Stomach smooth muscle (tissue), 2 donors: ENCODE data around the gene KCNH5.

Experiments used
- H3K27ac ChIP-seq: one replicate; pipeline ENCODE4 v1.7.0; 2013; ENCODE audit warnings: mild to moderate bottlenecking, low read length, inconsistent platforms
- H3K27me3 ChIP-seq, 2 donors: one replicate each; pipeline ENCODE4 v1.7.0; 2013; ENCODE audit warnings: low read length in 2 of 2; ENCODE audit not compliant: insufficient read depth in 2 of 2, control insufficient read depth in 1 of 2
- H3K36me3 ChIP-seq, 2 donors: one replicate each; pipeline ENCODE4 v1.7.0; 2013; ENCODE audit warnings: low read length in 2 of 2; ENCODE audit not compliant: control insufficient read depth in 2 of 2, insufficient read depth in 2 of 2
- H3K4me1 ChIP-seq: one replicate; pipeline ENCODE4 v1.7.0; 2013; ENCODE audit warnings: low read length; ENCODE audit not compliant: control insufficient read depth, insufficient read depth
- H3K4me3 ChIP-seq, 2 donors: one replicate each; pipeline ENCODE4 v1.7.0; 2013; ENCODE audit warnings: low read length in 2 of 2
- H3K9ac ChIP-seq, 2 donors: one replicate each; pipeline ENCODE4 v1.7.0; 2013; ENCODE audit warnings: low read length in 2 of 2, mild to moderate bottlenecking in 1 of 2
- H3K9me3 ChIP-seq, 2 donors: one replicate each; pipeline ENCODE4 v1.7.0; 2013; ENCODE audit warnings: low read length in 2 of 2; ENCODE audit not compliant: control insufficient read depth in 2 of 2
- donor health status: healthy.
- donor health status: Pancreatic carcinoma.

KCNH5 gene

DNA sequence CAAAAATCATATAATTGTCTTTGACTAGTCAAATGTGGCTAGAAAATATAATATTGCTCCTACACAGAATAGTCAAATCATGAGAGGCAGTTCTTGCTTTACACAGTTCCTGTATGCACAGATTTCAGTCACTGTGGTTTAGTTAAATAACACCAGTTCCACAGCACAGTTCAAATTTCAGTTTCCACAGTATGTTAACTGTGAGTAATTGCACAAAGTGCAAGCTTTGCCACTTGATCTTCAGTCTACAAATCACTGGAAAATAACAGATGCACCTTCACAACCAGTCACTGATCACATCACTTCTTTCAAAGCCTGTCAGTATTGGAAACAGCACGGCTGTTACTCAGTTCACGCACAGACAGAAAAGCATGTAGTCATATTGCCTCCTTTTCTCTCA lies 38.7 kb downstream of the KCNH5 start:
- H3K9me3 ChIP-seq, result peaks cover 0 to 2% of the 10 kb centered on the region in 2 donors
- no peaks in the 10 kb centered on the region for H3K4me1 ChIP-seq
- no peak overlapping the region for H3K27ac ChIP-seq
- no peak overlapping the region for H3K9ac ChIP-seq
- H3K27me3 ChIP-seq, result no peaks in the 10 kb centered on the region
- no peak overlapping the region for H3K4me3 ChIP-seq
- no peaks in the 10 kb centered on the region for H3K36me3 ChIP-seq

DNA sequence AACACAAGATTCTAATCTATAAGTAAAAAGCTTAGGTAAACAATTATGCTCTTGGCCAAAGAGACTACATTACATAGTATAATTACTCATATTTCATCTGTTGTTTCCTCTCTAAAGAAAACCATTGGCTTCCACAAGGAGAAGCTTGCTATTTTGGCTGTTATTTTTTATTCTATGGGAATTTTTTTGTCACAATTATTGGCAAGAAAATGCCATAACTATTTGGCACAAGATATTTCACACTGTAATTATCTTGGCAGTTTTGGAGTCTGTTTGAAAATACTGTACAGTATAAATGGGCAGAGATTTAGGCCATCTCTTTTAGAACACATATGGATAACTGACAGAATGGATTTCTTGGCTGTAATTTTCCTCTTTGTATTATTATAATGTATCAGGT lies 51.2 kb downstream of the KCNH5 start:
- H3K9me3 ChIP-seq, result no peaks in the 10 kb centered on the region
- no peak overlapping the region for H3K27ac ChIP-seq
- no peak overlapping the region for H3K4me3 ChIP-seq
- H3K9ac ChIP-seq, result no peak overlapping the region
- no peaks in the 10 kb centered on the region for H3K27me3 ChIP-seq
- no peaks in the 10 kb centered on the region for H3K36me3 ChIP-seq
- H3K4me1 ChIP-seq, result no peaks in the 10 kb centered on the region

DNA sequence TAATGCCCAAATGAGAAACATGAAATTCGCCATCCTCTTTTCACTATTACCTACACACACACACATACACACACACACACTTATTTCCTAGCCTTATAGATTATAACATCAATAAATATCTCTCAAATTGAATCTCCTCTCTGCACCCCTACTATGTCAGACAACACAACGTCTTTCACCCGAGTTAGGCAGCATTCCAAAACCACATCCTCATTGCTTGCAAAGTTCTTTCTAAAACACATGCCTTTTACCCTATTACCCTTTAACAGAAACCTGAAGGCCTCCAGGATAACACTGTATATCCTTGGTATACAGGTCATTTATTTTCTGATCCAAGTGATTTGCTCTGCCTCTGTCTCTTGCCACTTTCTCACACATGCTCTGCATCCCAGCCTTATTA lies 56.3 kb downstream of the KCNH5 start:
- no peaks in the 10 kb centered on the region for H3K4me1 ChIP-seq
- H3K36me3 ChIP-seq, result no peaks in the 10 kb centered on the region
- H3K27ac ChIP-seq, result no peak overlapping the region
- no peaks in the 10 kb centered on the region for H3K27me3 ChIP-seq
- no peaks in the 10 kb centered on the region for H3K9me3 ChIP-seq
- H3K9ac ChIP-seq, result no peak overlapping the region
- H3K4me3 ChIP-seq, result no peak overlapping the region

DNA sequence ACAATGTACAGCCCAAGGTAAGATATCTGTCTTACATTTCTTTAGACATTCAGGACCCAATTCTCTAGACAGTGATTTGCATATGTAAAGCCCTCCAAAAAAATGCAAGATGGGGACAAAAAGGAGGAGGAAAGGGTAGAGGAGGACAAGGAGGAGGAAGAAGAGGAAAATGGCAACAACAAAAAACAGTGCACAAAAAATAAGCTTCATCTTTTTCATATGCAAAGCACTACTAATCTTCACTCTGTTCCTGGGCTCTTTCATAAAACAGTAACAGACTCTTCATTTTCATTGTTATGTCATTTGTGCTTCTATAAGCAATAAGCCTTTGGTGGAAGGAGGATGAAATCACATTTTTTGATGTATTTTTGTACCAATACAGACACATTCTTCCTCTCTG lies 61.4 kb downstream of the KCNH5 start:
- Histone ChIP-seq H3K27me3 (no peaks in the 10 kb centered on the region), H3K4me3 (no peak overlapping the region), H3K9ac (no peak overlapping the region), H3K4me1 (no peaks in the 10 kb centered on the region), H3K9me3 (no peaks in the 10 kb centered on the region), H3K36me3 (no peaks in the 10 kb centered on the region), H3K27ac (no peak overlapping the region)

DNA sequence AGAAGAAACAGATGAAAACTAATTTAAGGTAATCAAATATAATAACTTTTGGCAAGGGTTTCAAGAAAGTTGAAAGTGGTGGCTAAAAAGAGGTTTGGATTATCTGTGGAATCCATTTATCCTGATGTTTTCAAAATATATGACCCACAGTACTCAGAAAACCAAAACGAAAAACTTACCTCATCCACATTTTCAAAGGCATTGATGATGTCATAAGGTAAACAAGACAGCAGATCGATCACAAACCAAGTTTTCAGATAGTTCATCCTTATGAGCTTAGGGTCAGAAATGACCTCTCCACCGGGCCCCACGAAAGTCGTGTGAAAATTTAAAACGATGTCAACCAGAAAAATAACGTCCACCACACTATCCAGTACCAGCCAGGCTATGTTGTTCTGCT lies 64.6 kb downstream of the KCNH5 start:
- Histone ChIP-seq H3K4me1 (no peaks in the 10 kb centered on the region), H3K27me3 (no peaks in the 10 kb centered on the region), H3K27ac (no peak overlapping the region), H3K9ac (no peak overlapping the region), H3K4me3 (no peak overlapping the region), H3K36me3 (no peaks in the 10 kb centered on the region), H3K9me3 (no peaks in the 10 kb centered on the region)

DNA sequence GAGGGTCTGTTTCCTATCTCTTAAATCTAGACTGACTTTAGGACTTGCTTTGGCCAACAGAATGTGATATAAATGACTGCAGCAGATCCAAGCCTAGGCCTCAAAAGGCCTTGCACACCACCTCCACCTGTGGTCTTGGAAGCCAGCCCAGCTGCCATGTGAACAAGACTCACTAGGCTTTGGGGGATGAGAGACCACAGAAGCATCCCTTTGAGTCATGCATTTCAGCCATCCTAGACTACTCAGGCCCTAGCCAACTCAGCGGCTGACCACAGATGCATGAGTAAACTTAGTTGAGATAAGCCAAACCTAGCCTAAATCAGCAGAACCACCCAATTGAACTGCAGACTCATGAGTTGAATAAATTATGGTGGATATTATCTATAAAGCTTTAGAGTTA lies 87.7 kb downstream of the KCNH5 start:
- H3K27ac ChIP-seq, result no peak overlapping the region
- no peaks in the 10 kb centered on the region for H3K36me3 ChIP-seq
- no peaks in the 10 kb centered on the region for H3K4me1 ChIP-seq

DNA sequence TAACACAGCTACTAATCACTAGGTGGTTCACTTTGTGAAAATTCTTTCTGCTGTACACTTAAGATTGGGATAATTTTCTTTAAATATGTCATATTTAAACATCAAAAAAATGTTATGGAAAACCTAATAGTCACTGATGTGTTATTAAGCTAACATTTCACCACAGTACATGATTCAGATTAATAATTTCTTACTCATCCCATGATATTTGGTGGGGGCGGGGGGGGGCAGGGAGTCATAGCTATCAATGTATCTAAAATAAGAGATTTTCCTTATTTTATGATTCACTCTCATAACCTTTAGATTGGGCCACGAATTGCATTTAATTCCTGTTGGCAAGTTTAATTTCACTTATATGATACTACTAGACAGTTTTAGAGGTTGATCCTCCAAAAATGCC lies 88.8 kb downstream of the KCNH5 start:
- Histone ChIP-seq H3K9ac (no peak overlapping the region), H3K27ac (no peak overlapping the region), H3K27me3 (no peaks in the 10 kb centered on the region), H3K36me3 (no peaks in the 10 kb centered on the region), H3K4me3 (no peak overlapping the region), H3K4me1 (no peaks in the 10 kb centered on the region), H3K9me3 (no peaks in the 10 kb centered on the region)

More for the DNA sequence above, 87.7 kb downstream of the KCNH5 start:
- Histone ChIP-seq H3K27me3 (no peaks in the 10 kb centered on the region), H3K9ac (no peak overlapping the region), H3K4me3 (no peak overlapping the region), H3K9me3 (no peaks in the 10 kb centered on the region)

DNA sequence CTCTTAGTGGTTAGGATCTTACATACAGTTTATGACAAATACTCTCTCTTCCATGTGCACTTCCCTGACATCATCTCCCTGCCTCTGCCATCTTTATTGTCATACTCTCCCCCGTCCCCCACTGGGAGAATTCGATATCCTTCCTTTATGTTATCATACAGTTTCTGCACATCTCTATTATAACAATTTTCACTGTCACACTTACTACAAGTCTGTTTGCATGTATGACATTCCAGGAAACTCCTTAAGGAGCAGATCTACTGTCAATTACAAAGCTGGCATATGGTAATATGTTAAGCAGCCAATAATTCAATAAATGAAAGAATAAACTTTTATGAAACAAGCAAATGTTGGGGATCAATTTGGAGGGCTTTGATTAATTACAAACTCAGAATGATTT lies 91.1 kb downstream of the KCNH5 start:
- Histone ChIP-seq H3K9ac (no peak overlapping the region), H3K36me3 (no peaks in the 10 kb centered on the region), H3K9me3 (no peaks in the 10 kb centered on the region), H3K4me3 (no peak overlapping the region), H3K4me1 (no peaks in the 10 kb centered on the region), H3K27ac (no peak overlapping the region), H3K27me3 (no peaks in the 10 kb centered on the region)

DNA sequence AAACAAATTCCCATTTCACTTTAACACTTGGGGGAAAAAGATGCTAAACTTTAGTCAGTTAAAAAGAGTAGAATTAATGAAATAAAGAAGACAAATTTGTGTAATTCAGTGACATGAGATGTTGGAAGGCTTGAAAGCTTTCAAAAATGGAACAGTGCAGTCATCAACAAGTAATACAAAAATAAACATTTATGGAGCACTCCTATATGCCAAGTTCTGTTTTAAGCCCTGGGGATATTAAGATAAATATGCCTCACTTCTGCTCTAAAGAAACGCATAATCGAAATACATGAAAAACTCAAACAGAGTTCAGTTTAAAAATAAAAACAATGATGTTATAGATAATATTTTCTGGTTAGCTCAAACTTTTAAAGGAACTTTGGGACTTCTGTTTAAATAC lies 93.0 kb downstream of the KCNH5 start:
- no peaks in the 10 kb centered on the region for H3K27me3 ChIP-seq
- no peaks in the 10 kb centered on the region for H3K36me3 ChIP-seq
- H3K27ac ChIP-seq, result no peak overlapping the region
- no peaks in the 10 kb centered on the region for H3K9me3 ChIP-seq
- H3K9ac ChIP-seq, result no peak overlapping the region
- no peaks in the 10 kb centered on the region for H3K4me1 ChIP-seq
- no peak overlapping the region for H3K4me3 ChIP-seq

DNA sequence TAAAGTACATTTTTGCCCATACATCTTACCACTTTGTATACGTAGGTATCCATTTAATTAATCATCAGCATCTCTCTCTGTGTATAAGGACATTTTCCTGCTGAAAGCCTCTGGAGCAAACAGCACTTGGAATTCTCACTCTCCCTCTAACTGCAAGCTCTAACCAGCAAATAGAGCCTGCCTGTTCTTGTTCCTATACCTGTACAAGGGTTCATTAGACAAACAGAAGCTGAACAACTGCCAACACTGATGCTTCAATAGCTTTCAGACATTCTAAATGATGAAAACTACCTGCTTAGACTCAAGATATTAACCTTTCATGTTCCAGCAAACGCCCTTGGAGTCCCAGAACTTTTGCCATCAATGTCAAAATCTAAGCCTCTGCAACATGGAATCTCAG lies 98.0 kb downstream of the KCNH5 start:
- no peaks in the 10 kb centered on the region for H3K36me3 ChIP-seq
- H3K27ac ChIP-seq, result no peak overlapping the region
- H3K4me1 ChIP-seq, result no peaks in the 10 kb centered on the region
- no peak overlapping the region for H3K4me3 ChIP-seq
- no peaks in the 10 kb centered on the region for H3K27me3 ChIP-seq
- H3K9ac ChIP-seq, result no peak overlapping the region
- peaks cover 0 to 3% of the 10 kb centered on the region in 2 donors for H3K9me3 ChIP-seq

DNA sequence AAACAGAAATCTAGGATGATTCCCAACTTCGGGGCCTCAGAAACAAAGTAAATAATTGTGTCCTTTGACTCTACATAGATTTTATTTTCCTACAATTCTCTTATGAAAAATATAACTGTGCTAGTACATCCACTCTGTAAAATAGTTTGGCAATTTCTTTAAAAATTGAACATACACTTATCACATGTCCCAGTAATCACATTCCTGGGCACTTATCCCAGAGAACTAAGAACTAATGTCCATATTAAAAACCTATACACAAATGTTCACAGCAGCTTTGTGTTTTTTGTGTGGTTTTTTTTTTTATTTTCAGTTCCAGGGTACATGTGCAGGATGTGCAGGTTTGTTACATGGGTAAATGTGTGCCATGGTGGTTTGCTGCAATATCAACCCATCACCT lies 99.0 kb downstream of the KCNH5 start:
- no peaks in the 10 kb centered on the region for H3K4me1 ChIP-seq
- H3K27me3 ChIP-seq, result no peaks in the 10 kb centered on the region
- no peak overlapping the region for H3K9ac ChIP-seq
- H3K27ac ChIP-seq, result no peak overlapping the region
- H3K36me3 ChIP-seq, result no peaks in the 10 kb centered on the region
- no peak overlapping the region for H3K4me3 ChIP-seq
- peaks cover 0 to 3% of the 10 kb centered on the region in 2 donors for H3K9me3 ChIP-seq

DNA sequence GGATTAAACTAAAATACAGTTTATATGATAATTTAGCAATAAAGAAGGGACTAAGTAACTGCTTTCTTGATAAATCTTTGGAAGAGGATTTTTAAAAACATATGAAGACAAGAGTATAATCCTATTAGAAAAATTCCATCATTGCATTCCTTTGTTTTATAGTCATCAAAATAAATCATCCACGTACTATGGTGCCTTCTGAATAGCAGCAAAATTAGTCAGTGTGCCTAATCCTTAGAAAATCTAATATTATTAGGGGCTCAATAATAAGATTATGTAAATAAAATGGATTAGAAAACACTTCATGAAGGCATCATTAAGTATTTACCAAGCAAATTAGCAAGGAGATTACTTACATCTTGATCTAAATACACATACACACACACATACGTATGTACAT lies 102.1 kb downstream of the KCNH5 start:
- Histone ChIP-seq H3K36me3 (no peaks in the 10 kb centered on the region), H3K9ac (no peak overlapping the region), H3K27ac (no peak overlapping the region), H3K4me3 (no peak overlapping the region), H3K27me3 (no peaks in the 10 kb centered on the region), H3K9me3 (peaks cover 0 to 3% of the 10 kb centered on the region in 2 donors), H3K4me1 (no peaks in the 10 kb centered on the region)
